A549 (cell line): ENCODE data around the gene TRIP13.

Experiments used
- CBX8 ChIP-seq: fragments of 200-600 bp; sonication (generic); IDR thresholded peaks from 2 replicates; pipeline ENCODE4 v1.6.1; 2016
- EP300 ChIP-seq, 2 experiments: fragments of >200 bp; sonication (Bioruptor Twin); formaldehyde crosslinking; IDR thresholded peaks; 2 replicates in 1 of 2; 3 replicates in 1 of 2; pipeline ENCODE4 v1.6.1; 2016 to 2017
- HES2 ChIP-seq: fragments of >200 bp; sonication (Bioruptor Twin); formaldehyde crosslinking; IDR thresholded peaks from 2 replicates; pipeline ENCODE4 v1.6.1; 2016
- RFX5 ChIP-seq: fragments of 450-650 bp; IDR thresholded peaks from 2 replicates; pipeline ENCODE4 v1.7.1; 2014; ENCODE audit warnings: antibody characterized with exemption, mild to moderate bottlenecking, moderate library complexity
- SMC3 ChIP-seq: fragments of >200 bp; sonication (Bioruptor Twin); formaldehyde crosslinking; IDR thresholded peaks from 3 replicates; pipeline ENCODE4 v1.6.1; 2018; ENCODE audit warnings: inconsistent platforms
- USF2 ChIP-seq: fragments of 450-650 bp; IDR thresholded peaks from 2 replicates; pipeline ENCODE4 v1.6.1; 2014; ENCODE audit warnings: antibody characterized with exemption

- no peak for TF ChIP-seq USF2
- TF ChIP-seq HES2, result no peak
- TF ChIP-seq EP300 (IDR thresholded peaks at IDR 0.05), result no peak
- no peak for TF ChIP-seq RFX5
- TF ChIP-seq CBX8, result no peak
- TF ChIP-seq SMC3, result no peak
These were observed 17.5 kb downstream of the TRIP13 start for GRCh38 chr5:909994-910768.
